Lower lobe of right lung (tissue), 2 donors: ENCODE results near the gene CHIC2. TPM values are rescaled to one million over a fixed set of nuclear protein-coding genes. Genes with fewer than 3 reads are reported as not detected.

ENCODE experiments used
- ATAC-seq, 2 donors: fragments of 200-7000 bp; cut with Tn5 transposase; one replicate each; pipeline ENCODE4 v1.9.1; 2020 to 2022; ENCODE audit warnings: mild to moderate bottlenecking in 2 of 2, moderate library complexity in 2 of 2
- DNase-seq: peaks from one replicate; pipeline ENCODE4 v3.0.0-alpha.2; 2020
- H3K27ac ChIP-seq: fragments of 200-600 bp; one replicate; pipeline ENCODE4 v1.8.0; 2022
- H3K27me3 ChIP-seq: fragments of 200-600 bp; one replicate; pipeline ENCODE4 v1.8.0; 2022; ENCODE audit warnings: low read depth
- H3K36me3 ChIP-seq: fragments of 200-600 bp; one replicate; pipeline ENCODE4 v1.8.0; 2022; ENCODE audit warnings: mild to moderate bottlenecking
- H3K4me1 ChIP-seq: fragments of 200-600 bp; one replicate; pipeline ENCODE4 v1.8.0; 2022
- H3K4me3 ChIP-seq: fragments of 200-600 bp; one replicate; pipeline ENCODE4 v1.8.0; 2022; ENCODE audit warnings: mild to moderate bottlenecking
- H3K9me3 ChIP-seq: fragments of 200-600 bp; one replicate; pipeline ENCODE4 v1.8.0; 2022
- CTCF ChIP-seq: fragments of 200-600 bp; IDR thresholded peaks from one replicate; pipeline ENCODE4 v1.8.0; 2022; ENCODE audit warnings: antibody characterized with exemption, mild to moderate bottlenecking
- intact Hi-C: fragments of 100-400 bp; cut with DNase I; formaldehyde crosslinking; loops from one replicate; pipeline ENCODE4 v1.11.0; 2022
- total RNA-seq: library from RNA; stranded (reverse); fragmentation: NEBNext Ultra II Directional; extraction: Animal tissue kit (Norgen Biotek cat#: 25700); gene quantifications from one replicate; pipeline ENCODE4 v1.2.1, GENCODE V29; 2021
- donor health status: DM: no; HTN: yes; CAD: no; lungs with severe emphysema.

Gene CHIC2
- total RNA-seq, 1 donor from 2014 or later = 30.1 TPM

- TF ChIP-seq CTCF = no peak
- H3K4me1 ChIP-seq = no peaks in the 10 kb centered on the region
- no peaks in the 10 kb centered on the region for H3K36me3 ChIP-seq
- no peak overlapping the region for H3K4me3 ChIP-seq
- ATAC-seq (no peak), DNase-seq (no peak)
- H3K9me3 ChIP-seq = no peaks in the 10 kb centered on the region
- intact Hi-C loops = no loop called here
- no peaks in the 10 kb centered on the region for H3K27me3 ChIP-seq
- no peak overlapping the region for H3K27ac ChIP-seq
These were observed 73.8 kb downstream of the CHIC2 start for GRCh38 chr4:53990641-53991040.

GRCh38 chr4:53987761-53988171 is 76.6 kb downstream of the CHIC2 start:
- no peaks in the 10 kb centered on the region for H3K9me3 ChIP-seq
- H3K4me1 ChIP-seq = no peaks in the 10 kb centered on the region
- TF ChIP-seq CTCF = no peak
- no peak for DNase-seq
- no peaks in the 10 kb centered on the region for H3K36me3 ChIP-seq
- no peak overlapping the region for H3K4me3 ChIP-seq
- no peak for ATAC-seq
- H3K27ac ChIP-seq = no peak overlapping the region
- H3K27me3 ChIP-seq = no peaks in the 10 kb centered on the region
- intact Hi-C loops = no loop called here

- ATAC-seq (no peak), DNase-seq (no peak)
- Histone ChIP-seq H3K36me3 (no peaks in the 10 kb centered on the region), H3K4me3 (no peak overlapping the region), H3K27me3 (no peaks in the 10 kb centered on the region), H3K4me1 (no peaks in the 10 kb centered on the region), H3K27ac (no peak overlapping the region), H3K9me3 (no peaks in the 10 kb centered on the region)
- TF ChIP-seq CTCF = no peak
- intact Hi-C loops = no loop called here
These were observed 78.3 kb downstream of the CHIC2 start for GRCh38 chr4:53986062-53986461.

GRCh38 chr4:53981567-53981966 is 82.8 kb downstream of the CHIC2 start:
- H3K27ac ChIP-seq = no peak overlapping the region
- no peaks in the 10 kb centered on the region for H3K9me3 ChIP-seq
- no peaks in the 10 kb centered on the region for H3K27me3 ChIP-seq
- no peaks in the 10 kb centered on the region for H3K4me1 ChIP-seq
- DNase-seq (no peak), ATAC-seq (no peak)
- intact Hi-C loops = no loop called here
- no peak for TF ChIP-seq CTCF
- no peak overlapping the region for H3K4me3 ChIP-seq
- H3K36me3 ChIP-seq = no peaks in the 10 kb centered on the region

- Histone ChIP-seq H3K36me3 (no peaks in the 10 kb centered on the region), H3K27me3 (no peaks in the 10 kb centered on the region), H3K9me3 (no peaks in the 10 kb centered on the region), H3K27ac (no peak overlapping the region), H3K4me1 (no peaks in the 10 kb centered on the region), H3K4me3 (no peak overlapping the region)
- DNase-seq = no peak
- ATAC-seq = no peak
- TF ChIP-seq CTCF = no peak
- intact Hi-C loops = no loop called here
These were observed 83.3 kb downstream of the CHIC2 start for GRCh38 chr4:53981066-53981465.

- H3K4me1 ChIP-seq = no peaks in the 10 kb centered on the region
- no peak overlapping the region for H3K27ac ChIP-seq
- no peak for TF ChIP-seq CTCF
- H3K9me3 ChIP-seq = no peaks in the 10 kb centered on the region
- DNase-seq = no peak
- no peaks in the 10 kb centered on the region for H3K36me3 ChIP-seq
- no peak for ATAC-seq
- intact Hi-C loops = no loop called here
- no peak overlapping the region for H3K4me3 ChIP-seq
- no peaks in the 10 kb centered on the region for H3K27me3 ChIP-seq
These were observed 89.8 kb downstream of the CHIC2 start for GRCh38 chr4:53974561-53974960.
